NCI-H774 (cell line): ENCODE data around the gene MUC12.
"Not testable (repeated sequence)": the region's sequence is repeated elsewhere in the genome, so short reads cannot be mapped to it uniquely, and the experiment has no call there.

Experiments used
- DNase-seq: peaks from one replicate; lab custom pipeline; 2025; lab: John Stamatoyannopoulos, UW

MUC12 gene, protein sequence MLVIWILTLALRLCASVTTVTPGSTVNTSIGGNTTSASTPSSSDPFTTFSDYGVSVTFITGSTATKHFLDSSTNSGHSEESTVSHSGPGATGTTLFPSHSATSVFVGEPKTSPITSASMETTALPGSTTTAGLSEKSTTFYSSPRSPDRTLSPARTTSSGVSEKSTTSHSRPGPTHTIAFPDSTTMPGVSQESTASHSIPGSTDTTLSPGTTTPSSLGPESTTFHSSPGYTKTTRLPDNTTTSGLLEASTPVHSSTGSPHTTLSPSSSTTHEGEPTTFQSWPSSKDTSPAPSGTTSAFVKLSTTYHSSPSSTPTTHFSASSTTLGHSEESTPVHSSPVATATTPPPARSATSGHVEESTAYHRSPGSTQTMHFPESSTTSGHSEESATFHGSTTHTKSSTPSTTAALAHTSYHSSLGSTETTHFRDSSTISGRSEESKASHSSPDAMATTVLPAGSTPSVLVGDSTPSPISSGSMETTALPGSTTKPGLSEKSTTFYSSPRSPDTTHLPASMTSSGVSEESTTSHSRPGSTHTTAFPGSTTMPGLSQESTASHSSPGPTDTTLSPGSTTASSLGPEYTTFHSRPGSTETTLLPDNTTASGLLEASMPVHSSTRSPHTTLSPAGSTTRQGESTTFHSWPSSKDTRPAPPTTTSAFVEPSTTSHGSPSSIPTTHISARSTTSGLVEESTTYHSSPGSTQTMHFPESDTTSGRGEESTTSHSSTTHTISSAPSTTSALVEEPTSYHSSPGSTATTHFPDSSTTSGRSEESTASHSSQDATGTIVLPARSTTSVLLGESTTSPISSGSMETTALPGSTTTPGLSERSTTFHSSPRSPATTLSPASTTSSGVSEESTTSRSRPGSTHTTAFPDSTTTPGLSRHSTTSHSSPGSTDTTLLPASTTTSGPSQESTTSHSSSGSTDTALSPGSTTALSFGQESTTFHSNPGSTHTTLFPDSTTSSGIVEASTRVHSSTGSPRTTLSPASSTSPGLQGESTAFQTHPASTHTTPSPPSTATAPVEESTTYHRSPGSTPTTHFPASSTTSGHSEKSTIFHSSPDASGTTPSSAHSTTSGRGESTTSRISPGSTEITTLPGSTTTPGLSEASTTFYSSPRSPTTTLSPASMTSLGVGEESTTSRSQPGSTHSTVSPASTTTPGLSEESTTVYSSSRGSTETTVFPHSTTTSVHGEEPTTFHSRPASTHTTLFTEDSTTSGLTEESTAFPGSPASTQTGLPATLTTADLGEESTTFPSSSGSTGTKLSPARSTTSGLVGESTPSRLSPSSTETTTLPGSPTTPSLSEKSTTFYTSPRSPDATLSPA (N-terminal part only)

DNA sequence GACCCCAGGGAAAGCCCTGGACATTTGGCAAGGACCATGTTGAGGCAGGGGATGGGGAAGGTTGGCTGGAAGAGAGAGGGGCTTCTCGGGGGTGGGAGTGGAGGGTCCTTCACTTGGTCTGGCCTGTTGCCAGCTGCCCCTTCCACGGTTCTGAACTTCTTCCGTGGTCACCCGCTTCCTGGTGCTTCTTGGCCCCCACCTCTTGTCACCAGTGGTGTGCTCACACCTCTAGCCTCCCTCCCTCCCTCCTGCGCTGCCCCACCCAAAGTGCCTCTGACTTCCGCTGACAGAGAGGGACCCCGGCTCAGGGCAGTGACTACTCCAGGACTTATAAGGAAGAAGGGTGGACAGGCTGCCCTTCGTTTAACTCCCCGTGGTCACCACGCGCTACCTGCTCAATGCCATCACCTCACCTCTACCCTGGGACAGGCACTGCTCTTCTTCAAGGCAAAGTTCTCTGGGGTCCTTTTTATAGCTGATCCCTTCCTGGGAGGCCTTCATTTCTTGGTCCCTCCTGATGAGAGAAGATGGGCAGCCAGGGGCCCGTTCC, at the start of gene MUC12:
Gene MUC12 (plus strand): TSS at position 500 of the 550 bp plus-strand sequence. CDS start 58 bp downstream, outside the sequence.
- no peak for DNase-seq

- DNase-seq: not testable (repeated sequence)
Measured at GRCh38 chr7:100919779-100920437, 49.5 kb upstream of the MUC12 start.

- DNase-seq: no peak
Measured at GRCh38 chr7:100921039-100921438, 48.3 kb upstream of the MUC12 start.

DNA sequence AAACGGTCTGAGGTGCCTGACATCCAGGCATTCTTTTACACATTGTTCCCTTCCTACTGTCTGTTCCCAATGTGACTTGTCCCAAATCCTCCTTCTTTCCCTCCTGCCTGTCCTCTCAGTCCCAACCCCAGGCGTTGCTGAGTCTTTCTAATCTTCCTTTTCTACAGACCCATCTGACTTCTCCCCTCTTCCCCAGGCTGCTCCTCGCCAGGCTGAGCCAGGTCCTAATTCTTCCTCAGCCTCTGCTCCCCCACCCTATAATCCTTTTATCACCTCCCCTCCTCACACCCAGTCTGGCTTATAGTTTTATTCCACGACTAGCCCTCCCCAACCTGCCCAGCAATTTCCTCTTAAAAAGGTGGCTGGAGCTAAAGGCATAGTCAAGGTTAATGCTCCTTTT, 45.7 kb upstream of the MUC12 start:
- not testable (repeated sequence) for DNase-seq

- no peak for DNase-seq
Measured at GRCh38 chr7:100929808-100930174, 39.6 kb upstream of the MUC12 start.

GRCh38 chr7:100933734-100934133, 35.6 kb upstream of the MUC12 start:
- no peak for DNase-seq

GRCh38 chr7:100935381-100935780, 34.0 kb upstream of the MUC12 start:
- not testable (repeated sequence) for DNase-seq

- not testable (repeated sequence) for DNase-seq
Measured at GRCh38 chr7:100936167-100936566, 33.2 kb upstream of the MUC12 start.

- peak; percentile 1 for DNase-seq
Measured at GRCh38 chr7:100942045-100942774, 27.2 kb upstream of the MUC12 start.

DNA sequence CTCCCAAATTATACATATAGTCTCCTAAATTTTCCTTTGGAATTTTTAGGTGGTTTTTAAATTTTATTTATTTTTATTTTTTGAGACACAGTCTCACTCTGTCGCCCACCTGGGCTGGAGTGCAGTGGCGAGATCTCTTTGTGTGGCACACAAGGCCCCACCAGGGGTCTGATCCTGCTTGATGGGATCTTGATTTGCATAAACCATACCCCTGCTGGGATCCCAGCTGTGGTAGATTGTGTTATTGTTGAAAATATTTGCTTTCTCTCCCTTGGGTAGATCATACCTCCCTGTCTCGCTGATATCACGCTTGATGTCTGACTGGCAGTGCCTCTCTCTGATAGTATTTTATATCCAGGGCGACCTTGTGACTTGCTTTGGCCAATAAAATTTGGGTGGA, 25.7 kb upstream of the MUC12 start:
- DNase-seq: no peak

DNA sequence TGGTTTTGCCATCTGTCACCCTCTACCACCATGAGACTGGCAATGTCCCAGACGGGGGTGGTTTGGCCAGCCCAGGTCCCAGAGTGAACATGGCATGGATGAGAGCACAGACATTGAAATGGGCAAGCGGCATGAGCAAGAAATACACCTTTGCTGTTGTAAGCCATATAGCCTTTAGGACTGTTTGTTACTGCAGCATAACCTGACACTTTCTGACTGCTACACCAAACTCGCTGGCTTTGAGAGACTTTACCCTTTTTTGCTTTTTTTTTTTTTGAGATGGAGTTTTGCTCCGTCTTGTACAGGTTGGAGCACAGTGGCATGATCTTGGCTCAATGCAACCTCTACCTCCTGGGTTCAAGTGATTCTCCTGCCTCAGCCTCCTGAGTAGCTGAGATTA, 25.2 kb upstream of the MUC12 start:
- DNase-seq: no peak

- no peak for DNase-seq
Measured at GRCh38 chr7:100946111-100946510, 23.3 kb upstream of the MUC12 start.

GRCh38 chr7:100946766-100947365, 22.5 kb upstream of the MUC12 start:
- DNase-seq: no peak

GRCh38 chr7:100947792-100948191, 21.6 kb upstream of the MUC12 start:
- no peak for DNase-seq

DNA sequence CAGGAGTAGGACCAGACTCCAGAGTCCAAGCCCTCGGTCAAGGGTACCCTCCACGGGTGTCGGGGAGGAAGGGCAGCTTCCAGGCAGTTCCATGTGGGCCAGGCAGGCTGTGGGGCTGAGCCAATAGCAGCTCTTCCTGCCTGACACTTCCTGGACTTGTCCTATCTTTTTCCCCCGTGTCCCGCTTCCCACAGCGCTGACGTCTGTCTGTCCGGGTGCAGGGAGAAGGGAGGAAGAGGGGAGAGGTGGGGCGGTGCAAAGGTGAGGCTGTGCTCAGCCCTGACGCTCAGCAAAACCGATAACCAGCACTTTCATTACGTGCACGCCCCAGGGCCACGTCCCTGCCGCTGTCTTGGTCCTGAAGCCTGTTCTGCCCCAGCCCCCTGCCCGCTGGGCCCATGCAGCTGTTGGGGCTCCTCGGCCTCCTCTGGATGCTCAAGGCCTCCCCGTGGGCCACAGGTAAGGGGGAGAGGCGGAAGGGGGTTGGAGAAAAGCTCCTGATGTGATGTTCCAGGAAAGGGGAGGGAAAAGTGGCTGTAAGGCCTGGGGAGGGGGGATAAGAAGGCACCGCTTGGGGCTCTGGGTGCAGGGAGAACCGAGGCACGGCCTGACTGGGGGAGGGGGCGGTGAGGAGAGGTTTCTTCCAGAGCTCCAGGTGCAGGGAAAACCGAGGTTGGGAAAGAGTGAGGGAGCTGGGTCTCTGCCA, 20.0 kb upstream of the MUC12 start, which contains the start of gene MUC3A:
Gene MUC3A (plus strand): TSS at position 308 of the 706 bp plus-strand sequence. CDS start 91 bp downstream, at position 399.
- DNase-seq: no peak

DNA sequence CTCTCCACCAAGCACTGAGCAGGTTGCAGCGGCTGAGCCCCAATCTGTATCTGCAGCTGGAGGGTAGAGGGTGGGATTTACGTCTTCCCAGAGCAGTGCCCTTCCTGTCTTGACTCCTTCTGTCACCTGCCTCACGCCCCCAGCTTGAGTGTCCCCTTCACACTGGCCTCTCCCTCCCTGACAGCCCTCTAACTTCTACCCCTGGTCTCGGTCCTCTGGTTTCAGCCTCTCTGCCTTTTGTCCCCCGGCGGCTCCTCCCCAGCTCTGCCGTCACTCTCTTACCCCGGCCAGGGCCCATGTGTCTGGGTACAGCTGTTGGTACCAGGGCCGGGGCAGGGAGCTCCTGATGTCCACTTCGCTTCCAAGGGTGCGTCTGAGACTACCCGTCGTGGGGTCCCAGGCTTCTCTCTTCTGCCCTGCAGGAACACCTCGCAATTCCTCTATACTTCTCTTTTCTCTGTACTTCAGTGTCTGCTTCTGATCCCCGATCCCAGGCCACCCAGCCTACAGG, 19.4 kb upstream of the MUC12 start:
- no peak for DNase-seq

- no peak for DNase-seq
Measured at GRCh38 chr7:100951172-100951571, 18.2 kb upstream of the MUC12 start.

- no peak for DNase-seq
Measured at GRCh38 chr7:100951888-100952560, 17.3 kb upstream of the MUC12 start.
